Adrenal gland (tissue), 5 donors: Measurements from ENCODE around the gene CFAP53.

Source experiments
- POLR2A ChIP-seq, 2 donors: fragments of 450-650 bp; IDR thresholded peaks; one replicate each; pipeline ENCODE4 v1.6.1; 2017; ENCODE audit warnings: antibody characterized with exemption in 2 of 2, mild to moderate bottlenecking in 2 of 2, moderate library complexity in 1 of 2
- TF ChIP-seq, protein P1 (sequence below), 6 experiments: fragments of 450-650 bp in 4 of 6; fragments of 200-600 bp in 2 of 6; sonication (generic) in 1 of 6; IDR thresholded peaks; 1 replicate in 5 of 6; 2 replicates in 1 of 6; pipeline versions ENCODE4 v1.5.1 to v1.8.0; 2016 to 2021; ENCODE audit warnings: antibody characterized with exemption in 6 of 6, mild to moderate bottlenecking in 2 of 6, moderate library complexity in 1 of 6
- donor health status: DM: no; HTN: no; CAD: no.

DNA sequence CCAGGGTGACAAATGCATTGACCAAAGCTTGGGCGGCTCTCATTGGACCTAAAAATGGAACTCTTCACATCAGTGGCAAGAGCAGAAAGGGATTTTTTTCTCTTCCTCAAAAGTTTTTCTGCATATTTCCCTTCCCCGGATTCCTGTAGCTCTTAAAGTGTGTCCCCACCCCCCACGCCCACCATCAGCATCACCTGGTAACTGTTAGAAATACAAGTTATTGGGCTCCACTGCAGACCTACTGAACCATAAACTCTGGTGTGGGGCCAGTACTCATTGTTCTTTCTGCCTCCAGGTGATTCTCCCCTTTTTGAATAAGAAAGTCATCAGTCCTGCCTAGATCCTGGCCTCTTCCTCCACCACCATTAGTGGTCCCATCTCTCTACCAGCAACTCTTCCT, 70.0 kb downstream of the CFAP53 start:
- TF ChIP-seq, protein P1, sequence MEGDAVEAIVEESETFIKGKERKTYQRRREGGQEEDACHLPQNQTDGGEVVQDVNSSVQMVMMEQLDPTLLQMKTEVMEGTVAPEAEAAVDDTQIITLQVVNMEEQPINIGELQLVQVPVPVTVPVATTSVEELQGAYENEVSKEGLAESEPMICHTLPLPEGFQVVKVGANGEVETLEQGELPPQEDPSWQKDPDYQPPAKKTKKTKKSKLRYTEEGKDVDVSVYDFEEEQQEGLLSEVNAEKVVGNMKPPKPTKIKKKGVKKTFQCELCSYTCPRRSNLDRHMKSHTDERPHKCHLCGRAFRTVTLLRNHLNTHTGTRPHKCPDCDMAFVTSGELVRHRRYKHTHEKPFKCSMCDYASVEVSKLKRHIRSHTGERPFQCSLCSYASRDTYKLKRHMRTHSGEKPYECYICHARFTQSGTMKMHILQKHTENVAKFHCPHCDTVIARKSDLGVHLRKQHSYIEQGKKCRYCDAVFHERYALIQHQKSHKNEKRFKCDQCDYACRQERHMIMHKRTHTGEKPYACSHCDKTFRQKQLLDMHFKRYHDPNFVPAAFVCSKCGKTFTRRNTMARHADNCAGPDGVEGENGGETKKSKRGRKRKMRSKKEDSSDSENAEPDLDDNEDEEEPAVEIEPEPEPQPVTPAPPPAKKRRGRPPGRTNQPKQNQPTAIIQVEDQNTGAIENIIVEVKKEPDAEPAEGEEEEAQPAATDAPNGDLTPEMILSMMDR (IDR thresholded peaks at IDR 0.05): no peak
- TF ChIP-seq POLR2A (IDR thresholded peaks at IDR 0.05): no peak
